GM21367 (cell line): ENCODE measurements around the gene ZNF415.
"Not testable (repeated sequence)": the region's sequence is repeated elsewhere in the genome, so short reads cannot be mapped to it uniquely, and the experiment has no call there.

Experiments
- ATAC-seq: cut with Tn5 transposase; IDR thresholded peaks from one replicate; pipeline ENCODE4 v1.9.1; 2021; ENCODE audit not compliant: unreplicated experiment

Gene ZNF415

GRCh38 chr19:53103234-53104203, 29.2 kb downstream of the ZNF415 start, which contains the start of gene ZNF160:
Gene ZNF160 (minus strand): TSS chr19:53103422. CDS start chr19:53086276, 17,146 bp downstream.
- peak; percentile 90 for ATAC-seq

- no peak for ATAC-seq
Observed at GRCh38 chr19:53102756-53103233, 29.9 kb downstream of the ZNF415 start.

GRCh38 chr19:53102206-53102755, 30.4 kb downstream of the ZNF415 start:
- ATAC-seq = no peak

GRCh38 chr19:53101518-53101917, 31.2 kb downstream of the ZNF415 start:
- no peak for ATAC-seq

- ATAC-seq = not testable (repeated sequence)
Observed at GRCh38 chr19:53098570-53098969, 34.1 kb downstream of the ZNF415 start.

- ATAC-seq = not testable (repeated sequence)
Observed at GRCh38 chr19:53096982-53097690, 35.6 kb downstream of the ZNF415 start.

- ATAC-seq = not testable (repeated sequence)
Observed at GRCh38 chr19:53096579-53096978, 36.1 kb downstream of the ZNF415 start.

- ATAC-seq = no peak
Observed at GRCh38 chr19:53094754-53095575, 37.7 kb downstream of the ZNF415 start.

- no peak for ATAC-seq
Observed at GRCh38 chr19:53092723-53093122, 40.0 kb downstream of the ZNF415 start.

GRCh38 chr19:53091413-53092254, 41.1 kb downstream of the ZNF415 start:
- no peak for ATAC-seq

GRCh38 chr19:53088091-53088490, 44.6 kb downstream of the ZNF415 start:
- ATAC-seq = no peak

- no peak for ATAC-seq
Observed at GRCh38 chr19:53086949-53087348, 45.8 kb downstream of the ZNF415 start.

- no peak for ATAC-seq
Observed at GRCh38 chr19:53085496-53085895, 47.2 kb downstream of the ZNF415 start.

- no peak for ATAC-seq
Observed at GRCh38 chr19:53082929-53083328, 49.8 kb downstream of the ZNF415 start.

- ATAC-seq = no peak
Observed at GRCh38 chr19:53079313-53079924, 53.3 kb downstream of the ZNF415 start.

GRCh38 chr19:53078668-53079067, 54.0 kb downstream of the ZNF415 start:
- no peak for ATAC-seq

- ATAC-seq = no peak
Observed at GRCh38 chr19:53076984-53077383, 55.7 kb downstream of the ZNF415 start.

GRCh38 chr19:53068834-53069233, 63.9 kb downstream of the ZNF415 start:
- ATAC-seq = no peak

GRCh38 chr19:53068199-53068598, 64.5 kb downstream of the ZNF415 start:
- ATAC-seq = no peak
